SK-N-SH treated with all-trans-retinoic acid at 6 μM for 48 hours (cell line): Measurements from ENCODE around the gene ANKRD49.

ENCODE experiments used
- ATAC-seq: fragments of 200-7000 bp; cut with Tn5 transposase; 3 replicates; pipeline ENCODE4 v1.9.1; 2020; ENCODE audit warnings: mild to moderate bottlenecking, moderate library complexity
- ARNTL ChIP-seq: fragments of 450-650 bp; formaldehyde crosslinking; IDR thresholded peaks from 2 replicates; pipeline ENCODE4 v1.5.0; 2020; ENCODE audit warnings: low read depth, mild to moderate bottlenecking, moderate library complexity, borderline replicate concordance
- BACH2 ChIP-seq: fragments of 250-450 bp; sonication (Bioruptor Pico); IDR thresholded peaks from 2 replicates; pipeline ENCODE4 v1.9.0; 2021; ENCODE audit warnings: mild to moderate bottlenecking, borderline replicate concordance
- CREB5 ChIP-seq: fragments of 250-450 bp; sonication (Bioruptor Pico); IDR thresholded peaks from 2 replicates; pipeline ENCODE4 v1.5.1; 2020; ENCODE audit warnings: low read depth, mild to moderate bottlenecking, moderate library complexity
- CSDC2 ChIP-seq: fragments of 250-450 bp; sonication (Bioruptor Pico); IDR thresholded peaks from 2 replicates; pipeline ENCODE4 v1.5.0; 2020; ENCODE audit warnings: mild to moderate bottlenecking, moderate library complexity
- CSRNP3 ChIP-seq: fragments of 250-450 bp; sonication (Bioruptor Pico); IDR thresholded peaks from 2 replicates; pipeline ENCODE4 v1.5.1; 2021; ENCODE audit warnings: mild to moderate bottlenecking, moderate library complexity
- ESRRG ChIP-seq: fragments of 250-450 bp; sonication (Bioruptor Pico); IDR thresholded peaks from 2 replicates; pipeline ENCODE4 v1.6.1; 2021; ENCODE audit warnings: mild to moderate bottlenecking
- GLIS3 ChIP-seq: fragments of 250-450 bp; sonication (Bioruptor Pico); IDR thresholded peaks from 2 replicates; pipeline ENCODE4 v1.5.0; 2020; ENCODE audit warnings: mild to moderate bottlenecking, moderate library complexity
- ISL1 ChIP-seq: fragments of 250-450 bp; sonication (Bioruptor Pico); IDR thresholded peaks from 2 replicates; pipeline ENCODE4 v2.1.2; 2022; ENCODE audit warnings: mild to moderate bottlenecking, moderate library complexity
- OSR1 ChIP-seq: fragments of 250-450 bp; sonication (Bioruptor Pico); IDR thresholded peaks from 2 replicates; pipeline ENCODE4 v1.8.0; 2022; ENCODE audit warnings: moderate library complexity, mild to moderate bottlenecking, inconsistent platforms
- PATZ1 ChIP-seq: fragments of 250-450 bp; sonication (Bioruptor Pico); IDR thresholded peaks from 2 replicates; pipeline ENCODE4 v1.8.0; 2020; ENCODE audit warnings: mild to moderate bottlenecking, moderate library complexity, borderline replicate concordance
- POU6F1 ChIP-seq: fragments of 250-450 bp; sonication (Bioruptor Pico); IDR thresholded peaks from 2 replicates; pipeline ENCODE4 v1.8.0; 2021; ENCODE audit warnings: low read depth, mild to moderate bottlenecking, moderate library complexity, borderline replicate concordance
- PPARA ChIP-seq: fragments of 250-450 bp; sonication (Bioruptor Pico); IDR thresholded peaks from 2 replicates; pipeline ENCODE4 v1.5.0; 2020; ENCODE audit warnings: mild to moderate bottlenecking, borderline replicate concordance
- RARB ChIP-seq: fragments of 250-450 bp; sonication (Bioruptor Pico); IDR thresholded peaks from 2 replicates; pipeline ENCODE4 v1.8.0; 2021; ENCODE audit warnings: mild to moderate bottlenecking, moderate library complexity
- SNAI2 ChIP-seq: fragments of 250-450 bp; sonication (Bioruptor Pico); IDR thresholded peaks from 2 replicates; pipeline ENCODE4 v1.5.0; 2020; ENCODE audit warnings: mild to moderate bottlenecking, moderate library complexity
- TCF4 ChIP-seq: fragments of 250-450 bp; sonication (Bioruptor Pico); IDR thresholded peaks from 2 replicates; pipeline ENCODE4 v1.8.0; 2021; ENCODE audit warnings: mild to moderate bottlenecking, moderate library complexity, borderline replicate concordance
- TOX ChIP-seq: fragments of 250-450 bp; sonication (Bioruptor Pico); IDR thresholded peaks from 2 replicates; pipeline ENCODE4 v1.8.0; 2021; ENCODE audit warnings: mild to moderate bottlenecking, moderate library complexity, borderline replicate concordance
- TSHZ2 ChIP-seq: fragments of 250-450 bp; sonication (Bioruptor Pico); IDR thresholded peaks from 2 replicates; pipeline ENCODE4 v1.5.0; 2020; ENCODE audit warnings: mild to moderate bottlenecking, moderate library complexity
- ZC3H10 ChIP-seq: fragments of 250-450 bp; sonication (Bioruptor Pico); IDR thresholded peaks from 2 replicates; pipeline ENCODE4 v1.5.1; 2021; ENCODE audit warnings: mild to moderate bottlenecking, moderate library complexity
- ZFP3 ChIP-seq: fragments of 250-450 bp; sonication (Bioruptor Pico); IDR thresholded peaks from 2 replicates; pipeline ENCODE4 v1.5.0; 2020; ENCODE audit warnings: mild to moderate bottlenecking, moderate library complexity
- ZFP30 ChIP-seq: fragments of 450-650 bp; formaldehyde crosslinking; IDR thresholded peaks from 2 replicates; pipeline ENCODE4 v1.5.0; 2022; ENCODE audit warnings: mild to moderate bottlenecking, moderate library complexity
- ZNF565 ChIP-seq: fragments of 450-650 bp; formaldehyde crosslinking; conservative IDR thresholded peaks from 2 replicates; pipeline ENCODE4 v1.5.0; 2020; ENCODE audit warnings: low read depth, mild to moderate bottlenecking, moderate library complexity
- ZNF70 ChIP-seq: fragments of 450-650 bp; formaldehyde crosslinking; IDR thresholded peaks from 2 replicates; pipeline ENCODE4 v1.5.0; 2020; ENCODE audit warnings: mild to moderate bottlenecking, moderate library complexity
- ZNF8 ChIP-seq: fragments of 450-650 bp; formaldehyde crosslinking; IDR thresholded peaks from 2 replicates; pipeline ENCODE4 v1.5.0; 2020; ENCODE audit warnings: mild to moderate bottlenecking, moderate library complexity

The ANKRD49 gene

GRCh38 chr11:94546162-94546470 is 52.3 kb downstream of the ANKRD49 start:
- TF ChIP-seq GLIS3 (no peak), BACH2 (no peak), ESRRG (CRISPR knock-in tag) (no peak), CSDC2 (CRISPR knock-in tag) (no peak), TOX (no peak), ISL1 (CRISPR knock-in tag) (no peak), ZFP3 (no peak), TCF4 (CRISPR knock-in tag) (no peak), ZFP30 (CRISPR knock-in tag) (no peak), CREB5 (CRISPR knock-in tag) (no peak), ZNF8 (no peak), ZC3H10 (CRISPR knock-in tag) (no peak), ARNTL (CRISPR knock-in tag) (no peak)
- ATAC-seq = no peak

GRCh38 chr11:94546886-94547285 is 53.1 kb downstream of the ANKRD49 start:
- ATAC-seq = peak; percentile 5; the same call in 1 of the 3 replicates
- TF ChIP-seq ARNTL (CRISPR knock-in tag) (no peak), TCF4 (CRISPR knock-in tag) (no peak), ISL1 (CRISPR knock-in tag) (no peak), POU6F1 (CRISPR knock-in tag) (no peak), CSRNP3 (CRISPR knock-in tag) (no peak), ZNF8 (no peak), ZFP3 (no peak)

- ATAC-seq = no peak
- TF ChIP-seq PPARA = no peak
- no peak for TF ChIP-seq ZNF8
- TF ChIP-seq CSRNP3 (CRISPR knock-in tag) = no peak
- TF ChIP-seq GLIS3 = no peak
- no peak for TF ChIP-seq TOX
- no peak for TF ChIP-seq PATZ1 (CRISPR knock-in tag)
- no peak for TF ChIP-seq TCF4 (CRISPR knock-in tag)
- no peak for TF ChIP-seq ZC3H10 (CRISPR knock-in tag)
- TF ChIP-seq CREB5 (CRISPR knock-in tag) = no peak
- no peak for TF ChIP-seq ESRRG (CRISPR knock-in tag)
- no peak for TF ChIP-seq ZNF70
- TF ChIP-seq OSR1 (CRISPR knock-in tag) = no peak
- TF ChIP-seq POU6F1 (CRISPR knock-in tag) = no peak
- TF ChIP-seq SNAI2 (CRISPR knock-in tag) = no peak
- TF ChIP-seq TSHZ2 (CRISPR knock-in tag) = no peak
- no peak for TF ChIP-seq ZFP30 (CRISPR knock-in tag)
- TF ChIP-seq RARB = no peak
- no peak for TF ChIP-seq ARNTL (CRISPR knock-in tag)
- no peak for TF ChIP-seq ISL1 (CRISPR knock-in tag)
- TF ChIP-seq ZNF565 = no peak
Observed at GRCh38 chr11:94549146-94549545, 55.4 kb downstream of the ANKRD49 start.
